GM19438 (cell line): ENCODE data around the gene YWHAH.

Experiments used
- ATAC-seq: cut with Tn5 transposase; IDR thresholded peaks from one replicate; pipeline ENCODE4 v1.9.1; 2021; ENCODE audit warnings: low read depth; ENCODE audit not compliant: unreplicated experiment

Gene YWHAH

GRCh38 chr22:31947296-31947695 is 3.0 kb downstream of the YWHAH start:
- no peak for ATAC-seq

GRCh38 chr22:31948002-31948401 is 3.7 kb downstream of the YWHAH start:
- no peak for ATAC-seq

- ATAC-seq: no peak
These were observed 5.9 kb downstream of the YWHAH start for GRCh38 chr22:31950226-31950625.

- ATAC-seq: no peak
These were observed 7.1 kb downstream of the YWHAH start for GRCh38 chr22:31951194-31952093.

- ATAC-seq: no peak
These were observed 7.7 kb downstream of the YWHAH start for GRCh38 chr22:31952094-31952401.

- ATAC-seq: no peak
These were observed 8.1 kb downstream of the YWHAH start for GRCh38 chr22:31952472-31952871.

GRCh38 chr22:31953261-31953660 is 8.9 kb downstream of the YWHAH start:
- ATAC-seq: no peak

GRCh38 chr22:31954535-31955523 is 10.5 kb downstream of the YWHAH start:
- ATAC-seq: no peak

- no peak for ATAC-seq
These were observed 12.0 kb downstream of the YWHAH start for GRCh38 chr22:31956360-31956759.

GRCh38 chr22:31957970-31958594 is 13.7 kb downstream of the YWHAH start:
- ATAC-seq: no peak

GRCh38 chr22:31958625-31959239 is 14.4 kb downstream of the YWHAH start:
- ATAC-seq: no peak

GRCh38 chr22:31960767-31961166 is 16.4 kb downstream of the YWHAH start:
- no peak for ATAC-seq

GRCh38 chr22:31962387-31963125 is 18.2 kb downstream of the YWHAH start:
- no peak for ATAC-seq

- ATAC-seq: no peak
These were observed 23.7 kb downstream of the YWHAH start for GRCh38 chr22:31968022-31968421.

- ATAC-seq: no peak
These were observed 25.6 kb downstream of the YWHAH start for GRCh38 chr22:31969789-31970489.

- ATAC-seq: peak; percentile 77
These were observed 26.4 kb downstream of the YWHAH start for GRCh38 chr22:31970490-31971444.

- no peak for ATAC-seq
These were observed 27.8 kb downstream of the YWHAH start for GRCh38 chr22:31972180-31972579.

GRCh38 chr22:31973739-31974138 is 29.4 kb downstream of the YWHAH start:
- no peak for ATAC-seq
